GM19043 (cell line): ENCODE results near the gene IGFBP4.

ENCODE experiments used
- ATAC-seq: cut with Tn5 transposase; IDR thresholded peaks from one replicate; pipeline ENCODE4 v1.9.1; 2021; ENCODE audit warnings: low read depth; ENCODE audit not compliant: unreplicated experiment

IGFBP4 gene

GRCh38 chr17:40469805-40470675, 26.8 kb downstream of the IGFBP4 start:
- ATAC-seq, result no peak

GRCh38 chr17:40470932-40471828, 27.9 kb downstream of the IGFBP4 start:
- no peak for ATAC-seq

- no peak for ATAC-seq
Measured at GRCh38 chr17:40471846-40472732, 28.8 kb downstream of the IGFBP4 start.

- no peak for ATAC-seq
Measured at GRCh38 chr17:40472733-40473452, 29.6 kb downstream of the IGFBP4 start.

GRCh38 chr17:40473573-40474365, 30.5 kb downstream of the IGFBP4 start:
- no peak for ATAC-seq

GRCh38 chr17:40474419-40475002, 31.3 kb downstream of the IGFBP4 start:
- ATAC-seq, result no peak

- ATAC-seq, result no peak
Measured at GRCh38 chr17:40475234-40475908, 32.1 kb downstream of the IGFBP4 start.

- ATAC-seq, result no peak
Measured at GRCh38 chr17:40477796-40478195, 34.5 kb downstream of the IGFBP4 start.

GRCh38 chr17:40478486-40478885, 35.2 kb downstream of the IGFBP4 start:
- ATAC-seq, result no peak

GRCh38 chr17:40479754-40480480, 36.7 kb downstream of the IGFBP4 start:
- no peak for ATAC-seq

- ATAC-seq, result no peak
Measured at GRCh38 chr17:40480501-40481003, 37.3 kb downstream of the IGFBP4 start.

- ATAC-seq, result no peak
Measured at GRCh38 chr17:40481106-40481505, 37.9 kb downstream of the IGFBP4 start.

- no peak for ATAC-seq
Measured at GRCh38 chr17:40482722-40483121, 39.5 kb downstream of the IGFBP4 start.

GRCh38 chr17:40483679-40484078, 40.4 kb downstream of the IGFBP4 start:
- ATAC-seq, result no peak

GRCh38 chr17:40484285-40484972, 41.2 kb downstream of the IGFBP4 start:
- no peak for ATAC-seq

- no peak for ATAC-seq
Measured at GRCh38 chr17:40484973-40485530, 41.8 kb downstream of the IGFBP4 start.
